HT-29 (cell line): Measurements from ENCODE around the gene YTHDC2. TPM values are rescaled to one million over a fixed set of nuclear protein-coding genes. Genes with fewer than 3 reads are reported as not detected.

Experiments used
- DNase-seq: peaks from one replicate; pipeline ENCODE4 v3.0.0-alpha.2; 2015; ENCODE audit warnings: low spot score
- total RNA-seq: library from RNA; depleted of rRNA; stranded (reverse); fragments of >200 nt; shearing (Covaris generic); gene quantifications from 2 replicates; pipeline ENCODE4 v1.2.3, GENCODE V29; 2014; rRNA removed

Gene YTHDC2
- total RNA-seq = 9.3 and 10.2 TPM in 2 replicates

GRCh38 chr5:113513384-113514288, at the start of gene YTHDC2:
Gene YTHDC2, plus strand, starts transcription at chr5:113513694. Its CDS starts 202 bp downstream, at chr5:113513896.
- DNase-seq = peak; percentile 86

GRCh38 chr5:113474100-113474728, 39.3 kb upstream of the YTHDC2 start:
- DNase-seq = no peak

- no peak for DNase-seq
These were observed 34.8 kb upstream of the YTHDC2 start for GRCh38 chr5:113478691-113479090.

GRCh38 chr5:113480243-113480642, 33.3 kb upstream of the YTHDC2 start:
- no peak for DNase-seq

- no peak for DNase-seq
These were observed 26.1 kb upstream of the YTHDC2 start for GRCh38 chr5:113487416-113487780.

- DNase-seq = no peak
These were observed 25.5 kb upstream of the YTHDC2 start, which contains the start of gene MCC for GRCh38 chr5:113487781-113488644. Gene MCC, minus strand, starts transcription at chr5:113488453.

GRCh38 chr5:113488645-113489184, 24.8 kb upstream of the YTHDC2 start:
- DNase-seq = no peak

- DNase-seq = peak; percentile 48
These were observed 24.2 kb upstream of the YTHDC2 start for GRCh38 chr5:113489299-113489698.

- no peak for DNase-seq
These were observed 23.2 kb upstream of the YTHDC2 start for GRCh38 chr5:113490317-113490716.

GRCh38 chr5:113491022-113491421, 22.5 kb upstream of the YTHDC2 start:
- no peak for DNase-seq

GRCh38 chr5:113493446-113493845, 20.0 kb upstream of the YTHDC2 start:
- no peak for DNase-seq

GRCh38 chr5:113495422-113495841, 18.1 kb upstream of the YTHDC2 start:
- no peak for DNase-seq

GRCh38 chr5:113502073-113502472, 11.4 kb upstream of the YTHDC2 start:
- no peak for DNase-seq

- DNase-seq = no peak
These were observed 10.3 kb upstream of the YTHDC2 start for GRCh38 chr5:113503146-113503545.

- no peak for DNase-seq
These were observed 8.3 kb upstream of the YTHDC2 start for GRCh38 chr5:113505181-113505580.

GRCh38 chr5:113507601-113508000, 5.9 kb upstream of the YTHDC2 start:
- DNase-seq = no peak

GRCh38 chr5:113508756-113509155, 4.7 kb upstream of the YTHDC2 start:
- DNase-seq = no peak

GRCh38 chr5:113510836-113511451, 2.5 kb upstream of the YTHDC2 start:
- peak; percentile 54 for DNase-seq

- DNase-seq = no peak
These were observed 1.2 kb upstream of the YTHDC2 start for GRCh38 chr5:113512341-113512740.

GRCh38 chr5:113514289-113514635, 768 bp downstream of the YTHDC2 start:
- peak; percentile 35 for DNase-seq

GRCh38 chr5:113518884-113519283, 5.4 kb downstream of the YTHDC2 start:
- no peak for DNase-seq
